H1 (cell line): ENCODE data around the gene SMARCE1.

Experiments used
- BRCA1 ChIP-seq: IDR thresholded peaks from 2 replicates; pipeline ENCODE4 v1.6.1; 2012; ENCODE audit warnings: low read depth, low read length, improper control_type of control experiment
- EP300 ChIP-seq, 2 experiments: IDR thresholded peaks; 1 replicate in 1 of 2; 2 replicates in 1 of 2; pipeline ENCODE4 v1.6.1; 2011 to 2012; ENCODE audit warnings: low read depth in 2 of 2, low read length in 2 of 2, mild to moderate bottlenecking in 2 of 2, borderline replicate concordance in 1 of 2, inconsistent platforms in 1 of 2, moderate library complexity in 1 of 2
- GABPA ChIP-seq: IDR thresholded peaks from 2 replicates; pipeline ENCODE4 v1.6.1; 2011; ENCODE audit warnings: mild to moderate bottlenecking, low read length, moderate library complexity, borderline replicate concordance; ENCODE audit not compliant: insufficient read depth
- MAX ChIP-seq: IDR thresholded peaks from 2 replicates; pipeline ENCODE4 v1.6.1; 2012; ENCODE audit warnings: inconsistent platforms
- POLR2A ChIP-seq, 2 experiments: IDR thresholded peaks; 1 replicate in 1 of 2; 2 replicates in 1 of 2; pipeline ENCODE4 v1.6.1; 2011; ENCODE audit warnings: low read depth in 2 of 2, low read length in 2 of 2, mild to moderate bottlenecking in 2 of 2; ENCODE audit errors: control extremely low read depth in 1 of 2
- RAD21 ChIP-seq, 2 experiments: IDR thresholded peaks in 1 of 2; conservative IDR thresholded peaks in 1 of 2; 2 replicates each; pipeline ENCODE4 v1.6.1; 2011; ENCODE audit warnings: low read depth in 2 of 2, low read length in 2 of 2, improper control_type of control experiment in 1 of 2, inconsistent platforms in 1 of 2, mild to moderate bottlenecking in 1 of 2, moderate library complexity in 1 of 2
- TAF1 ChIP-seq: IDR thresholded peaks from 2 replicates; pipeline ENCODE4 v1.6.1; 2011; ENCODE audit warnings: mild to moderate bottlenecking, low read depth, low read length
- YY1 ChIP-seq: IDR thresholded peaks from 2 replicates; pipeline ENCODE4 v1.6.1; 2011; ENCODE audit warnings: low read depth, mild to moderate bottlenecking, low read length

DNA sequence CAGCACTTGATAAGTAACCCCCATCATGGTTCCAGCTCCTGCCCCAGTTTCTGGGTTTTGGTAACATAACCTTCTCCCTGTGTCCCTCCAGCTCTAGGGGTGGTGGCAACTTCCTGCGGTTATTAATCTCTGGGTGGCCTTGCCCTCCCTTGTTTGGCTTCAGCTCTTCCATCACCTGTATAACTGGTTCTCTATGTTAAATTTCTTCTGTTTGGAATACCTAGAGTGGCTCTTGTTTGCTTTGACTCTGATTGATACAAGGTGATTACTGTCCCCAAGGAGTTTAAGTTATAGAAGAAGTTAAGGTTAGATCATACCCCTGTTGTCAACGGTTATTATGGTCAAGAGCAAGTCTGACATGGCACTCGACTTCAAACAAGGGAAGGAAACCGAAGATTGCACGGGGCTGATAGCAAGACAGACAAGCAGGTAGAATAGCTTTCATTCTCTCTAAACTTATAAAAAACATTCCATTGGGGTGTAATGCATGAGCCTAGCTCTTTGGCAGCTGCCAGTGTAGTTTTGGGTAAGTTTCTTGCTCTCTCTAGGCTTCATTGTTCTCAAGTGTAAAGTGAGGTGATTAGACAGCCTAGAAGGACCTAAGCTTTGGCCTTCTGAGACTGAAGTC is 71.4 kb downstream of the SMARCE1 start:
- TF ChIP-seq YY1 (no peak), EP300 (IDR thresholded peaks at IDR 0.05; ENCODE audit: borderline replicate concordance in 1 of 2, low read depth in 2 of 2, low read length in 2 of 2) (no peak), BRCA1 (no peak), POLR2A (IDR thresholded peaks at IDR 0.05; ENCODE audit: control extremely low read depth in 1 of 2, low read depth in 2 of 2, low read length in 2 of 2) (no peak), GABPA (no peak), RAD21 (IDR thresholded peaks at IDR 0.05 in 1 of 2, conservative IDR thresholded peaks at IDR 0.05 in 1 of 2; ENCODE audit: low read depth in 2 of 2, low read length in 2 of 2) (no peak), TAF1 (no peak), MAX (no peak)
